Endothelial cell of hepatic sinusoid (primary cell): ENCODE results near the gene CHST7.

Source experiments
- in situ Hi-C: cut with HindIII; loops from 2 replicates; pipeline ENCODE4 v1.10.0; 2017; ENCODE audit warnings: low sequenced_read_pairs

Gene CHST7

DNA sequence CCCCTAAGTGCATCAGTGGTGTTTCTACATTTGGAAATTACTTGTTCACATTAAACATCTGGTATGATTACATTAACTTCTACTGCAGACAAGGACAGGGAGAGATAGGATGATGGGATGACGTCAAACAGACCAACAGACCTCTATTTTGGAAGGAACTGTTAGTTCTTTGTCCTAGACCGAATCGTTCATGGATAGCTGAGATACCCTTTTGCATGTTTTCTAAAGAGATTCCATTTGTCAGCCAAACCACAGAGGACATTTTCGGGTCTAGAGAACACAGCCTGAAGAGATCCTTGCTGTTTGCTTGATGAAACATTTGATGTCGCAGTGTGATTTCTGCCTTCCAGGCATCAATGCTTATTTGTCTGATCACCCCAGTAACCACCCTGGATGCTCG lies 27.7 kb downstream of the CHST7 start:
- in situ Hi-C loops, result loop anchor here (5.0 kb wide), 1 partner anchor 34 kb away; no protein-coding TSS in a partner anchor

DNA sequence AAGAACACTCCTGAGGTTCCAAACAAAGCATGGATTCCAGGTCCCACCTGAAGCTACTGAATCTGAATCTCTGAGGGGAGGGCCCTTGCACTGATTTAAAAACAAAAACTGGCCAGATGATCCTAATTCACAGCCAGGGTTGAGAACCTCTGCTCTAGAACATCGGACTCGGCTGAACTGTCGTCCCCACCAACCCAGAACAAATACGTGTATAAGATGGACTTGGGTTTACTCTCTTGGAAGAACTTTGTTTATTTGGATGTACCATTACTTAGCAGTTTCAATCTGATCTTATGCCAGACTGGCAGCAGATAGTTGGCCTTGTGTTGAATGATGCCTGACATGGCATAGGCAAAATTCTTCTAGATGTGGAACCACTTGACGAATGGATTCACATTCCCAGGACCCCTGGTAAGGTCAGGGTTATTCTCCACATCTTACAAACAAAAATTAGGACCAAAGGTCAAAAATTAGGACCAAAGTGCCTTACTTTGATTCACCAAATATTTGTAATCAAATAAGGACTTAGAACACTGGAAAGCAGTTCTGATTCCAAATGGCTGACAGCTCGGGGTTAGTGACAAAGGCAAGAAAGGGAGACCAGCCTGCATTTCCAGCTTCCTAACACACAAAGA lies 29.0 kb downstream of the CHST7 start:
- in situ Hi-C loops, result loop anchor here (5.0 kb wide), 1 partner anchor 35 kb away; no protein-coding TSS in a partner anchor

DNA sequence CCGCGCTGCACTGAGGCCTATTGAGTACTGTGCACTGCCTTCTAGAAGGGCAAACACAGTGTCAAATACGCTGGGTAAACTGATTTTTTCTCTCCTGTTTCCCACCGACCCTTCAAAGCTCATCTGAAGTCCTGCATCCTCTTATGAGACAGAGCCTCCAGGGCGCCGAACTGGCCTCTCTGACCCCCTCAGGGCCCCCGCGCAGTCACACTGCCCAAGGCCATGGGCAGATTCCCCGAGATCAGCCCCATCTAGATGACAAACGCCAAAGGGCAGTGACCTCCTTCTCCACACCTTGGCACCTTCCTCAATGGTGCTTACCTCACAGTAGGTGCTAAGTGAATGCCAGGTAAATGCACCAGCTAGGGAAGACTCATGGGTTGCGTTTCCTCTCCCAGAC lies 34.4 kb downstream of the CHST7 start:
- in situ Hi-C loops, result no loop called here

DNA sequence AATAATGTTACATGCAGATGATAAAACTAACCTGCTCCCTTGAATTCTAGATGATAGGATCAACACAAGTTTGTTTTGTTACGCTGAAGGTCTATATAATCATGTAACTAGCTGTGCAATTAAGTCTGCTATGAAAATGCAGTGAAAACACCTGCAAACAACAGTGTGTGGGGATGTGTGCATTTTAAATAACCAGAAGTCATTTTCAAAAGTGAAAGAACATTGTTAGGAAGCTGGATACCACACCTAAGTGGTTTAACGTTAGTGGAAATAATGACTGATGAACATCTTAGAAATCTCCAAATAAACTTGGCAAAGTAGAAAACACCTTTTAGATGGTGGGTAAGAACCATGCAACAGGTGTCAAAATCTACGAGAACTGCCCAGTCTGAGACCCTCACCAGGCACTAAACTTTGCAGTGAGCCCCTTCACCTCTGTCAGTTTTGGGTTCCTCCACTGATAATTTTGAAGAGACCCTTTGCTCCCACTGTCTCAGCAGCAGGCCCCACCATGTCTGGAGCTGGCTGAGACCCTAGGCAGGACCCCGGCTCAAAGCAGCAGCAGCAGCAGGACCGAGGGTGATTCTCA lies 36.6 kb downstream of the CHST7 start:
- in situ Hi-C loops, result no loop called here

DNA sequence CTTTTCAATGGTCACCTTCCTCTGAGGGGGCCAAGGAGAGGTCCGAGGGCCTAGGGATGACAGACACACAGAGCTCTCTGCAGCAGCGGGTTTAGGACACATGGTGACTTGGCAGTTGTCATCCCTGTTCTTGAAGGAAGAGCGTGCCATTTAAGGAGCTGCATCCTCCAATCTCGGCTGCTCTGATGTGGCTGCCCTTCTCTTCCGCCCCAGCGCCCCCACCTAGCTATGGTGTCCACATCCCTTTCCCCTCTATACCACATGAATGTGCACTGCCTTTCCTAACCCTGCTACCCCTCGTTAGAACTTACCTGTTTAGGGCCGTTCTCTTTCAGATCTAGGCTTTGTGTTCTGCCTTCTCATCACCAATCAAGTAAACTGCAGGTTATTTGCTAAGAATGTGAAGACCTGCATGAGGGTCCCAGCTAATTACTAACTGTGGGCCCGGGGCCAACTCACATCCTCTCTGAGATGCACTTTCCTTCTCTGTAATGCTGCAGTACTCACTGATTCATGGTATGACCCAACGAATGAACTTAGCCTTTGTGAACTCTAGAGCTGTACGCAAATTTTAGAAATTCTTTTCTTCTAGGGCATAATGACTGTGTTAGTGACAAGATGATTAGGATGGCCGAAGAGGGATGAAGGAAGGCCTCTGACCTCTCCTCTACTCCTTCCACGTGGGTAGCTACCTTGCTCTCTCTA lies 38.2 kb downstream of the CHST7 start:
- in situ Hi-C loops, result no loop called here

DNA sequence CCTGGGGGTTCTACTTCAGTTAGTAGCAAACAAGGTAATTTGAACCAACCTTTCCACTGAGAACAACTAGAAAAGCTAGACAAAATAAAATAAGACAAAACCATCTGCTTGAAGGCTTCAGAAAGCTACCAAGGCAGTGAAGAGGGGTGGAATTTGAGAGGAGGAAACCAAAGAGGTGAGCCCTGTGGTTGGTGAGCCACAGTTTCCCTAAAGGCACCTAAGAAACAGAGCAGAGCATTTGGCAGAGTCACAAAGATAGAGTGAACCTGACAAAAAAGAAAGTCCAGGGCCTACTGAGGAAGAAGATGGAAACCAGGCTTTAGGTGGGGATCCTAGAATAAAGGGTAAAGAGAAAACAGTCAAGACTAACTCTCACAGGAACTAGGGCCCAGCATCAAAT lies 44.3 kb downstream of the CHST7 start:
- in situ Hi-C loops, result no loop called here

DNA sequence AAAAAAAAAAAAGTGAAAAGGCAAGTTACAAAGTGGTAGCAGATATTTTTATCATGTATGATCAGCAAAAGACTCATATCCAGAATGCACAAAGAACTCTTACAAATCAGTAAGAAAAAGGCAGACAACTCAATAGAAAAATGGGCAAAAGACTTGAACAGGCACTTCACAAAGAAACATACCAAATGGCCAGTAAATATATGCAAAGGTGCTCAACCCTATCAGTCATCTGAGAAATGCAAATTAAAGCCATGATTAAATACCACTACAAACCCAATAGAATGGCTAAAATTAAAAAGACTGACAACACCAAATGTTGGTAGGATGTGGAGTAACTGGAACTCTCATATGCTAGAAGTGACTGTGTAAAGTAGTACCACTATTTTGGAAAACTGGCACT lies 45.4 kb downstream of the CHST7 start:
- in situ Hi-C loops, result no loop called here

DNA sequence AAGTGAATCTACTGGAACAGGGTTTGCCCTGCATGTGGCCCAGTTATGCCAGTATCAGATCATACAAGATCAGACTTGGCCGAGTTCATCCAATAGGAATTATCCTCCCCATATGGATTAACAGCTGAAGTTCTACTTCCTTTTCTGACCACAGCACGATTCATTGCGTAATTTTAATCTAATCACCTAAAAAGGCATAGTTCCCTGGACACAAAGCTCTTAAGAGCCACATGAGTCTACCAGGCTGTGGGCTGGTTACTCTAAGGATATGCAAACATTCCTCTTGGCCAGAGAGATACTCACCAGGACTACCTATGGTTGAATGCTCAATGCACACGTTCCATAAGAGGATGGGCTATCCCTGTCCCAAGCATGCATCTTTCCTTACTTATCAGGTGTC lies 46.9 kb downstream of the CHST7 start:
- in situ Hi-C loops, result no loop called here

DNA sequence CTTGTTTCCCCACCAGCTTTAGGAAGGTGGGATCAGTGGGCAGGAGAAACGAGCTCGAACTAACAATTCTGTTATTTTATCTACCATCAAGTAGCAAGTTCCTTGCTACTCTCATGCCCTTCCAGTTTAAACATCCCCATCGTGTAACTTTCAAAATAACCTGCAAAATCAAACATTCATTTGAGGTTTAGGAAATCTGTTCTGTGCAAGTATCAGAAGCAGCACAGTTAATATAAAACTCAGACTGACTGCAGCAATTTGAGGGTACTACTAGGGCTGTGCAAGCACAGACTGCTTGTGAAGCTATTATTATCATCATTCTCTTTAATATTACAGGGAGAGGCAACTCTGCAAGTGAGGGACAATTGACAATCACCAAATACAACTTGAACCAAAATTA lies 48.0 kb downstream of the CHST7 start:
- in situ Hi-C loops, result no loop called here

DNA sequence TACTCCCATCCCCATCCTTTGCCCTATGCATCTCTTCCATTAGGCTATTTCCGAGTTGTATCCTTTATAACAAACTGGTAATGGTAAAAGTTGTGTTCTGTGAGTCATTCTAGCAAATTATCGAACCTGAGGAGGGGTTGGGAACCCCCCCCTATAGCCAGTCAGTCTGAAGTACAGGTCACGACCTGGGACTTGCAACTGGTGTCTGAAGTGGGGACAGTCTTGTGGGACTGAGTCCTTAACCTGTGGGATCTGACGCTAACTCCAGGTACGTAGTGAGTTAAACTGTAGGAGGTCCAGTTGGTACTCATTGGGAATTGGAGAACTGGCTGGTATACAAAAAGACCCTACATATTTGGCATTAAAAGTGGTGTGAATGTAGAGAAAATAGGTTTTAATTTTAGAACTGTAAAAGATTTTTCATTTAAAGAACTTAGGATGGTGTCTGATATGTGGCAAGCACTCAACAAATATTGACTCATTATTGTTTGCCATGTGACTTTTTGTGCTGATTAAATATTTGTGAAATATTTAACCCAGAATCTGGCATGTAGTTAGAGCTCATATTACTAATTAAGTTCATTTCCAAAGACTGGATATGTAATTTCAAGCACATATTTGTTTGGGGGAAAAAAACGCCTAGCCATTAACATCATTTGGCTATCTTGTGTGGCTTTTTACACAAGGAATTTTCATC lies 50.7 kb downstream of the CHST7 start:
- in situ Hi-C loops, result no loop called here

DNA sequence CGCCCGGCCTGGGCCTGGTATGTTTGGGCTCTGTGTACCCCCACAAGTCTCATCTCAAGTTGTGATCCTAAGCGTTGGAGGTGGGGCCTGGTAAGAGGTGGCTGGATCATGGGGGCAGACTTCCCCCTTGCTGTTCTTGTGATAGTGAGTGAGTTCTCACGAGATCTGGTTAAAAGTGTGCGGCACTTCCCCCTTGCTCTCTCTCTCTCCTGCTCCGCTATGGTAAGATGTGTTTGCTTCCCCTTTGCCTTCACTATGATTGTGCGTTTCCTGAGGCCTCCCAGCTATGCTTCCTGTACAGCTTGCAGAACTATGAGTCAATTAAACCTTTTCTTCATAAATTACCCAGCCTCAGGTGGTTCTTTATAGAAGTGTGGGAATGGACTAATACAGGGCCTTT lies 53.0 kb downstream of the CHST7 start:
- in situ Hi-C loops, result no loop called here

DNA sequence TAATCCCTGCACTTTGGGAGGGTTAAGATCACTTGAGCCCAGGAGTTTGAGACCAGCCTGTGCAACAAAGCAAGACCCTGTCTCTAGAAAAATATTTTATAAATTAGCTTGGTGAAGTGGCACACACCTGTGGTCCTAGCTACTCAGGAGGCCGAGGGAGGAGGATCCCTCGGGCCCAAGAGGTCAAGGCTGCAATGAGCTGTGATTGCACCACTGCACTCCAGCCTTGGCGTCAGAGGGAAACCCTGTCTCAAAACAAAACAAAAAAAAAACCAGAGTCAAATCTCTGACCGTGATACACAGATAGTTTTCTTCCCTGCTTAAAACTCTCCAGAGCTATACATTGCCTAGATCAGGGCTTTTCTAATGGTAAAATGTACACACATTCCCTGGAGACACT lies 53.5 kb downstream of the CHST7 start:
- in situ Hi-C loops, result no loop called here

DNA sequence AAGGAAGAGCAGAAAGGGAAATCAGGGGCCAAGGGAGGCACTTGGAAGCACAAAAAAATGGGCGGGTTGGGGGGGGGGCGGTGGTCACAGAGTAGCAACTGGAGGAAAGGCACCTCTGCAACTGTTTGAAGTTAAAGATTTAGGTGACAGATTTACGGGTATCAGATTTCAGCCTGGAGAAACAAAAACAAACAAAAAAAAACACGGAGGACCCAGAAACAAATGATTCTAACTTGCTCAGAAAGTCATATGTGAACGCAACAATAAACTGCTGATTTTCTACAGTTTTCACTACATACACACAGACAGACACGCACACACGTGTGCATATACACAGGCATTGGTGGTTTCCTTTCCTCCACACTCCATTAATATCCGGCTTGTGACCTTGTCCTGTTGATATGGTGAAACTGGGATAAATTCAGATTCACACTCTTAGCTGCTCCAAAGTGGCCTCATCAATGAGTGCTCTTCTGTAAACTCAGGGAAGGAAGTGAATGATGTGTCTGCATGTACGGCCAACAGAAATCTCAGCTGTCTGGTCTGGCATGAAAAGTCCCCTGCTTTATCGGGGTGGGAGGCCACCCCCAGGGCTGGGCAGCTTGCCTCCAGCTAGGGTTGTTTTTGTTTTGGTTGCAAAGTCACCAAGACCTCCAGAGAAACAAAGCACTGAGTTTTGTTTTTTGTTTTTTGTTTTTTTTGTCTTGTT lies 54.3 kb downstream of the CHST7 start:
- in situ Hi-C loops, result no loop called here

DNA sequence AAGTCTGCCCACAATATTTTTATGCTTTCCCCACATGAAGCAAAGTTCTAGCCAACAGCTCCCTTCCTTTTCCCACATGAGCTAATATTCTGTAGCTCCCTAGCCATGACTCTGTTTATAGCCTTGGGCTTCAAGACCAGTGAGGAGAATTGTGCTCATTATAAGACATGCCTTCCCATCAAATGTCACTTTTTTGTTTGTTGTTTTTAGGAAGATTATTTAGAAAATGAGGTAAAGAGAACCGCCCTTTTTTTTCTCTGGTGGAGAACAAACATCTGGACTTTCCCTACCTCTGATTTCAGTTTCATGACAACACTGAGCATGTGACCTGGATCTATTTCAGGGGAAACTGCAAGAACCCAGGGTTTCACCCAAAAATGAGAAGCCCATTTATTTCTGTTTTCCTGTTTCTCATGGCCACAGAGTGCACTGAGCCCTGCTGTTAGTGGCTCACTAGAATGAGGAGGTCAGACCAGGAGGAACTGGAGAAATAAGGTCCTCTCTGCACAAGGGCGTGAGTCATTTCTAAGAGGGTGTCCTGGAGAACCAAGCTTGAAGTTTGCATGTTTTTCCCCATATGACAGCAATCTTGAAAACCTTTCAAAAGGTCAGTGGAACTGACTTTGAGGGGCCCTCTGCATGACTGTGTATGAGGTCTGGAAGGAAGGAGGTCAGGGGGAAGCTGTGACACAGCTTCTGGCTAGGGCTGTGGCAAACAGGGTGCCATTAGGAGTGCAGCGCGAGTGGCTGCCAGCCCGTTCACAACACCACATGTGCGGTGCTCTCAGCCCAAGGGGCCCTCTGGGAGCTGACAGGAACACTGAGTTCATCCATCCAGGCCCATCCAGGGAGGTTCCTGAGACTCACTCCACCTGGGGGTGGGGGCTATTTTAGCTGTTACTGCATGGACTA lies 55.2 kb downstream of the CHST7 start:
- in situ Hi-C loops, result no loop called here

DNA sequence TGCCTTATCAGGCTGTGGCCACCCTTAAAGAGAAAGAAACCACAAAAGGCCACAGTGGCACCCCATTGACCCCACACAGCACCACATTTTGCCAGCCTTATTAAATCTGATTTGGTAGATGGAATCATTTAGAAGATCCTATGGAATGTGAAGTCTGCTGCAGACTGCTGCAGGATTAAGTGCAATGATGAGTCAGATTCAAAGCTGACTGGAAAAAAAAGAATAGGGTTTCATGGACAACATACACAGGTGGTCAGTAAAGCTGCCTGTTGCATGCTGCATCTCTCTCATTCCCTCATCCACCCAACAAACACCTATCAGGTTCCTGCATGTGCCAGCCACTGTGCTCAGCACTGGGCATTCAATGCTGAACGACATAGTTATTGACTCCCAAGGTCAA lies 56.6 kb downstream of the CHST7 start:
- in situ Hi-C loops, result no loop called here

DNA sequence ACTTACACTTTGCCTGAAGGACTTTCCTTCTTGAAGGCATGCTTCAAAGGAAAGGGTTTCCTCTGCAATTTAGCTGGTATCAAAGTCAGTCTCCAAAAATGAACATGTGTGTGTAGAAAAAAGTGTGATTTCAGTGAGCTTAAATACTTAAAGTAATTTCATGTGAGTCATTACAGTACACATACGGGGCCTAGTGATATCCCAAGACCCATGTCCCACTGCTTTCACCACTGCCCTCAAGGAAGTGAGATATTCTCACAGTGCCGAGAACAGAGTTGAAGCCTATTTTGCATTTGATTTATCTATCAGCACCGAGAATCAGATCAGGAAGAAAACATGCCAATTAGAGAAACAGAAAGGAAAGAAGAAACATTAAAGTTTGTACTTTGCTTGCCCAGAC lies 61.0 kb downstream of the CHST7 start:
- in situ Hi-C loops, result no loop called here

DNA sequence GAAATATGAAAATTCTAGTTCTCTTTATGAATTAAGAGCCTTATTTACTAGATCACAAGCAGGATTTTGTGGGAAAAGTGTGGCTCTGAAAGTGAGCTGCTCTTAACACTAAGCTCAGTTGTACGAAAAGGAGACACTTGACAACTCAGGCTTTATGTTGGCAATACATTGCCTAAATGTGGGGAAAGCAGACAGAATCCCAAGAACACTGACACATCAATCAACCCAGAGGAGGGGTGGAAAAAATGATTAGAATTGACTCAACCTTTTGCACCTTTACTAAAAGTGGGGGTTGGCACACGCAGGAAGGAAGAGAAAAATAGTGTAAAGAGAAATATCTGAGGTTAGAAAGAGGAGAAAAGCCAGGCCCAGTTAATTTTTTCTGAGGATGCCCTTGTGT lies 61.6 kb downstream of the CHST7 start:
- in situ Hi-C loops, result no loop called here

DNA sequence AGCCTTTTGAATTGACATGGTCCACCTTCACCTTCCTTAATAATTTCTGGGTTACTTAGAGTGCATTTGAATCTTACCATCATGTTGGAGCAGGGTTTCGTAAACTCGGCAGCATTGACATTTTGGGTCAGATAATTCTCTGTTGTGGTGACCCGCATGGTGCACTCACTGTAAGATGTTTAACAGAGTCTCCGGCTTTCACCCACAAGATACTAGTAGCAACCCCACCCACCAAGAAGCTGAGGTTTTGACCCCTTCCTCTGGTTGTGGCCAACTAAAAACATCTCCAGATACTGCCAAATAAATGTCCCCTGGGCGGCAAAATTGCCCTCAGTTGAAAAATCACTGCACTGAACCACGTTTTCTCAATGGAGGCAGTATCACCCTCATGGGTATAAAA lies 62.7 kb downstream of the CHST7 start:
- in situ Hi-C loops, result no loop called here

DNA sequence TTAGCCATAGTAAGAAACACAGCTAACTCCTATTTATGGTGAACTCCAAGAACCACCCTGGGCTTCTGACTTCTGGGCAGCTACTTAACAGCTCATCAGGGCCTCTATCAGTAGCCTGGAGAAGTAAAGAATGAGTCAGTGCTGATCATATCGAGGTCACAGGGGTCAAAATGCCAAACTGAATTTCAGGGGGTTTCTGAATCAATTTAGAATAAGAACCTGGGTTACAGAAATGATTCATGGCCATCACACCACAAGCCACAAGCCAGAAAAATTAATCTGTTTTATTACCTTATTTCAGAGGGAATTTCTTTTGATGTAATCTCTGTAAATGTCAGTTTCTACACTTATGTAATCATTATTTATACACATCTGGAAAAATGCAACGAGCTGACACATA lies 64.4 kb downstream of the CHST7 start:
- in situ Hi-C loops, result no loop called here

DNA sequence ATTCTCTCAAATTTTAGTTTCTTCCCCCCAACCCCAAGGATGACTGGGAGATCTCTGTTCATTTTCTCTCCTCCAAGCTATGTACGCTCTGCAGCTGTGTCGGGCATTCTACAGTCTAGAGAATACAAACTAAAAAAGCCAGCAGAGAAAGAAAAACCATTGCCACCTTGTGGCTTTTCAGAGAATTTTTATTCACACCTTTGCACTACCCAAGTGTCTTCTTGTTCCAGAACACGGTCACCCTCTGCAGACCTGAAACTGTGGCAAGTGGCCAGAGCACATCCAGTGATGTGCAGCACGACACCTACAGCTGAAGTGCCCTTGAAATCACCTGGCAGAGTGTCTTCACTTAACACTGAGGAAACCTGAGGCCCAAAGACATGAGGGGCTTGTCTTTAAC lies 68.6 kb downstream of the CHST7 start:
- in situ Hi-C loops, result no loop called here
